PC-3 (cell line): ENCODE results near the gene UPB1.

Experiments used
- CTCF ChIP-seq: fragments of 300-600 bp; sonication (generic); conservative IDR thresholded peaks from 2 replicates; pipeline ENCODE4 v1.5.1; 2017; ENCODE audit warnings: antibody characterized with exemption, low read depth, mild to moderate bottlenecking, low read length
- EZH2 ChIP-seq: fragments of 300-600 bp; sonication (generic); IDR thresholded peaks from one replicate; pipeline ENCODE4 v1.6.1; 2017; ENCODE audit warnings: antibody characterized with exemption, mild to moderate bottlenecking, low read length; ENCODE audit not compliant: unreplicated experiment

- TF ChIP-seq EZH2: no peak
- TF ChIP-seq CTCF: no peak
Observed at GRCh38 chr22:24453853-24454252, 41.3 kb upstream of the UPB1 start.
